ENCODE measurements around the gene TTC21A. TPM values are rescaled to one million over a fixed set of nuclear protein-coding genes. Genes with fewer than 3 reads are reported as not detected.

The TTC21A gene
- total RNA-seq, 1 donor from 2014 or later: 6.2 TPM

GRCh38 chr3:39144748-39145380 is 37.4 kb downstream of the TTC21A start:
- Mint-ChIP-seq H3K36me3 (ENCODE audit: low read depth) (peaks cover 36% of the 10 kb centered on the region), H3K27me3 (ENCODE audit: low read depth) (no peaks in the 10 kb centered on the region), H3K9me3 (ENCODE audit: low read depth) (no peaks in the 10 kb centered on the region), H3K4me1 (ENCODE audit: low read depth) (peaks cover 80% of the 10 kb centered on the region), H3K27ac (ENCODE audit: unreplicated experiment) (peak overlapping the region; percentile 63), H3K4me3 (ENCODE audit: unreplicated experiment) (no peak overlapping the region)
- no peak for TF ChIP-seq CTCF (IDR thresholded peaks at IDR 0.05)
- no peak for DNase-seq (ENCODE audit: low spot score)

- peaks cover 80% of the 10 kb centered on the region for H3K4me1 Mint-ChIP-seq (ENCODE audit: low read depth)
- H3K9me3 Mint-ChIP-seq (ENCODE audit: low read depth): no peaks in the 10 kb centered on the region
- no peaks in the 10 kb centered on the region for H3K27me3 Mint-ChIP-seq (ENCODE audit: low read depth)
- H3K4me3 Mint-ChIP-seq (ENCODE audit: unreplicated experiment): peak overlapping the region; percentile 100
- peak overlapping the region; percentile 100 for H3K27ac Mint-ChIP-seq (ENCODE audit: unreplicated experiment)
- no peak for DNase-seq (ENCODE audit: low spot score)
- peaks cover 32% of the 10 kb centered on the region for H3K36me3 Mint-ChIP-seq (ENCODE audit: low read depth)
- peak; percentile 27 for TF ChIP-seq CTCF (IDR thresholded peaks at IDR 0.05)
Measured at GRCh38 chr3:39146083-39146501, 38.6 kb downstream of the TTC21A start.

- Mint-ChIP-seq H3K4me3 (ENCODE audit: unreplicated experiment) (peak overlapping the region; percentile 100), H3K4me1 (ENCODE audit: low read depth) (peaks cover 80% of the 10 kb centered on the region), H3K27me3 (ENCODE audit: low read depth) (no peaks in the 10 kb centered on the region), H3K36me3 (ENCODE audit: low read depth) (peaks cover 30% of the 10 kb centered on the region), H3K27ac (ENCODE audit: unreplicated experiment) (peak overlapping the region; percentile 100), H3K9me3 (ENCODE audit: low read depth) (no peaks in the 10 kb centered on the region)
- no peak for DNase-seq (ENCODE audit: low spot score)
- no peak for TF ChIP-seq CTCF (IDR thresholded peaks at IDR 0.05)
Measured at GRCh38 chr3:39146611-39147591, 39.4 kb downstream of the TTC21A start.

GRCh38 chr3:39147711-39148434 is 40.4 kb downstream of the TTC21A start:
- DNase-seq (ENCODE audit: low spot score): no peak
- peak overlapping the region; percentile 100 for H3K4me3 Mint-ChIP-seq (ENCODE audit: unreplicated experiment)
- peaks cover 25% of the 10 kb centered on the region for H3K36me3 Mint-ChIP-seq (ENCODE audit: low read depth)
- H3K4me1 Mint-ChIP-seq (ENCODE audit: low read depth): peaks cover 78% of the 10 kb centered on the region
- TF ChIP-seq CTCF (IDR thresholded peaks at IDR 0.05): no peak
- no peaks in the 10 kb centered on the region for H3K27me3 Mint-ChIP-seq (ENCODE audit: low read depth)
- H3K27ac Mint-ChIP-seq (ENCODE audit: unreplicated experiment): peak overlapping the region; percentile 100
- H3K9me3 Mint-ChIP-seq (ENCODE audit: low read depth): no peaks in the 10 kb centered on the region
